GM12878 (cell line): Measurements from ENCODE around the gene TMUB1. TPM values are rescaled to one million over a fixed set of nuclear protein-coding genes. Genes with fewer than 3 reads are reported as not detected.

Experiments
- BHLHE40 ChIP-seq, 2 experiments: fragments of 450-650 bp in 1 of 2; IDR thresholded peaks; 2 replicates each; pipeline ENCODE4 v1.6.1; 2011 to 2017; ENCODE audit warnings: low read depth in 2 of 2, borderline replicate concordance in 1 of 2, improper control_type of control experiment in 1 of 2, low read length in 1 of 2, mild to moderate bottlenecking in 1 of 2
- GABPA ChIP-seq: IDR thresholded peaks from 2 replicates; pipeline ENCODE4 v1.6.1; 2014; ENCODE audit warnings: antibody characterized with exemption, low read depth, mild to moderate bottlenecking, inconsistent platforms
- JUNB ChIP-seq: IDR thresholded peaks from 2 replicates; pipeline ENCODE4 v1.6.1; 2016; ENCODE audit warnings: antibody characterized with exemption, mild to moderate bottlenecking
- RFX5 ChIP-seq: IDR thresholded peaks from 2 replicates; pipeline ENCODE4 v1.6.1; 2011; ENCODE audit warnings: low read depth, low read length, improper control_type of control experiment
- SPI1 ChIP-seq: IDR thresholded peaks from 2 replicates; pipeline ENCODE4 v1.6.1; 2011; ENCODE audit warnings: low read depth, mild to moderate bottlenecking, low read length, moderate library complexity, borderline replicate concordance; ENCODE audit not compliant: insufficient read depth
- SUPT20H ChIP-seq: IDR thresholded peaks from 2 replicates; pipeline ENCODE4 v1.6.1; 2011; ENCODE audit warnings: low read depth, mild to moderate bottlenecking, low read length, moderate library complexity, borderline replicate concordance; ENCODE audit not compliant: control insufficient read depth
- SUZ12 ChIP-seq: fragments of 200-600 bp; sonication (generic); IDR thresholded peaks from one replicate; pipeline ENCODE4 v1.6.1; 2018; ENCODE audit warnings: antibody characterized with exemption, mild to moderate bottlenecking; ENCODE audit not compliant: unreplicated experiment
- polyA plus RNA-seq, 11 experiments: library from polyadenylated mRNA; depleted of rRNA in 4 of 11; unstranded in 6 of 11; stranded (reverse) in 5 of 11; fragments of >200 nt; fragmentation: Nextera tagmentation in 4 of 11; fragmentation: Illumina TruSeq in 1 of 11; extraction: Ambion mirVana in 4 of 11; extraction: Trizol in 1 of 11; gene quantifications; 1 replicate in 1 of 11; 2 replicates in 10 of 11; pipeline versions ENCODE4 v1.2.1 to v1.2.3, GENCODE V29; 2011 to 2016; ENCODE audit warnings: inconsistent platforms in 2 of 11, missing spikeins in 2 of 11, low read depth in 1 of 11
- total RNA-seq, 4 experiments: library from RNA; depleted of rRNA in 3 of 4; stranded (reverse); fragments of >200 nt in 3 of 4; fragmentation: Illumina TruSeq in 1 of 4; extraction: Trizol in 1 of 4; gene quantifications; 2 replicates each; pipeline versions ENCODE4 v1.2.1 to v1.2.3, GENCODE V29; 2013 to 2021
- TF ChIP-seq, protein P1 (sequence below): IDR thresholded peaks from 2 replicates; pipeline ENCODE4 v1.6.1; 2012; ENCODE audit warnings: mild to moderate bottlenecking, low read depth, low read length
- TF ChIP-seq, protein P2 (sequence below): fragments of 450-650 bp; IDR thresholded peaks from 2 replicates; pipeline ENCODE4 v1.6.1; 2016; ENCODE audit warnings: mild to moderate bottlenecking
- TF ChIP-seq, protein P3 (sequence below): IDR thresholded peaks from 2 replicates; pipeline ENCODE4 v1.6.1; 2012; ENCODE audit warnings: improper control_type of control experiment, low read depth, low read length; ENCODE audit not compliant: insufficient replicate concordance
- TF ChIP-seq, protein P4 (sequence below): fragments of 450-650 bp; IDR thresholded peaks from 2 replicates; pipeline ENCODE4 v1.6.1; 2016; ENCODE audit warnings: mild to moderate bottlenecking
- TF ChIP-seq, protein P5 (sequence below): fragments of 450-650 bp; IDR thresholded peaks from 2 replicates; pipeline ENCODE4 v1.6.1; 2017; ENCODE audit warnings: borderline replicate concordance

The TMUB1 gene
- total and polyA plus RNA-seq, 10 of the 15 experiments (the other 5 are each of a cell fraction or from before 2014, with no cell fraction given) = 0.27 to 79.5 (median 41.3) TPM; not detected in 1

DNA sequence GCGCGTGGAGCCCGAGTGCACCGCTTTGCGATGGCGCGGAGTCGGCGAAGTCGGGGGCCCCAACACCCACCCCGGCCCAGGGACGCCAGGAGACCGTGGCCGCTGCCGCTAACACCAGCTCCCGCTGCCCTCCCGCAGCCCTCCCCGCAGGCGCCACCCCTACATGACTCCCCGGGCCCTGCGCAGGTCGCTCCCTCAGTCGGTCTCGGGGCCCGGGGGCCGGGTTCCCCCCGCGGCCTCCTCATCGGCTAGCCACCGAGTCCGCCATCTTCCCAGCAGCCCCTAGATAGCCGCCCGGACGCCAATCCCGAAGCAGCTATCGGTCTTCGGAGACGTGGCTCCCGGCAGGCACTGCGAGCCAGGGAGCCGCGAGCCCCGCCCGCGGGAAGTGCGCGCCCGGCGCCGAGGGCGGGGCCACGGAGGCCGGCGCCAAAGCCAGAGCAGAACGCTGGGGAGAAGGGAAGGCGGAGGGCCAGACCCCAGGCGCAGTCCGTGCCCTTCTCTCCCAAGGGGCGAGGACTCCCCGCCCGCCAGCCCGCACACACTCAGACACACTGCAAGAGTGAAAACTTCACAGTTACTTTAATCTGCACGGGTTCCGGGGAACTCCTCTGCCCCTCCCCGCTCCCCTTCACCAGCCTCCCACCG lies 2.6 kb downstream of the TMUB1 start, which contains the start of gene FASTK (continued):
- TF ChIP-seq, protein P1, sequence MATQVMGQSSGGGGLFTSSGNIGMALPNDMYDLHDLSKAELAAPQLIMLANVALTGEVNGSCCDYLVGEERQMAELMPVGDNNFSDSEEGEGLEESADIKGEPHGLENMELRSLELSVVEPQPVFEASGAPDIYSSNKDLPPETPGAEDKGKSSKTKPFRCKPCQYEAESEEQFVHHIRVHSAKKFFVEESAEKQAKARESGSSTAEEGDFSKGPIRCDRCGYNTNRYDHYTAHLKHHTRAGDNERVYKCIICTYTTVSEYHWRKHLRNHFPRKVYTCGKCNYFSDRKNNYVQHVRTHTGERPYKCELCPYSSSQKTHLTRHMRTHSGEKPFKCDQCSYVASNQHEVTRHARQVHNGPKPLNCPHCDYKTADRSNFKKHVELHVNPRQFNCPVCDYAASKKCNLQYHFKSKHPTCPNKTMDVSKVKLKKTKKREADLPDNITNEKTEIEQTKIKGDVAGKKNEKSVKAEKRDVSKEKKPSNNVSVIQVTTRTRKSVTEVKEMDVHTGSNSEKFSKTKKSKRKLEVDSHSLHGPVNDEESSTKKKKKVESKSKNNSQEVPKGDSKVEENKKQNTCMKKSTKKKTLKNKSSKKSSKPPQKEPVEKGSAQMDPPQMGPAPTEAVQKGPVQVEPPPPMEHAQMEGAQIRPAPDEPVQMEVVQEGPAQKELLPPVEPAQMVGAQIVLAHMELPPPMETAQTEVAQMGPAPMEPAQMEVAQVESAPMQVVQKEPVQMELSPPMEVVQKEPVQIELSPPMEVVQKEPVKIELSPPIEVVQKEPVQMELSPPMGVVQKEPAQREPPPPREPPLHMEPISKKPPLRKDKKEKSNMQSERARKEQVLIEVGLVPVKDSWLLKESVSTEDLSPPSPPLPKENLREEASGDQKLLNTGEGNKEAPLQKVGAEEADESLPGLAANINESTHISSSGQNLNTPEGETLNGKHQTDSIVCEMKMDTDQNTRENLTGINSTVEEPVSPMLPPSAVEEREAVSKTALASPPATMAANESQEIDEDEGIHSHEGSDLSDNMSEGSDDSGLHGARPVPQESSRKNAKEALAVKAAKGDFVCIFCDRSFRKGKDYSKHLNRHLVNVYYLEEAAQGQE = 0 out of 2 replicates have a peak, but pooled peaks have one; percentile 5
- TF ChIP-seq GABPA = no peak
- no peak for TF ChIP-seq SUZ12
- TF ChIP-seq, protein P2, sequence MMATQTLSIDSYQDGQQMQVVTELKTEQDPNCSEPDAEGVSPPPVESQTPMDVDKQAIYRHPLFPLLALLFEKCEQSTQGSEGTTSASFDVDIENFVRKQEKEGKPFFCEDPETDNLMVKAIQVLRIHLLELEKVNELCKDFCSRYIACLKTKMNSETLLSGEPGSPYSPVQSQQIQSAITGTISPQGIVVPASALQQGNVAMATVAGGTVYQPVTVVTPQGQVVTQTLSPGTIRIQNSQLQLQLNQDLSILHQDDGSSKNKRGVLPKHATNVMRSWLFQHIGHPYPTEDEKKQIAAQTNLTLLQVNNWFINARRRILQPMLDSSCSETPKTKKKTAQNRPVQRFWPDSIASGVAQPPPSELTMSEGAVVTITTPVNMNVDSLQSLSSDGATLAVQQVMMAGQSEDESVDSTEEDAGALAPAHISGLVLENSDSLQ = peak; percentile 45; the same call in 1 of the 2 replicates
- TF ChIP-seq SUPT20H = no peak
- TF ChIP-seq, protein P3, sequence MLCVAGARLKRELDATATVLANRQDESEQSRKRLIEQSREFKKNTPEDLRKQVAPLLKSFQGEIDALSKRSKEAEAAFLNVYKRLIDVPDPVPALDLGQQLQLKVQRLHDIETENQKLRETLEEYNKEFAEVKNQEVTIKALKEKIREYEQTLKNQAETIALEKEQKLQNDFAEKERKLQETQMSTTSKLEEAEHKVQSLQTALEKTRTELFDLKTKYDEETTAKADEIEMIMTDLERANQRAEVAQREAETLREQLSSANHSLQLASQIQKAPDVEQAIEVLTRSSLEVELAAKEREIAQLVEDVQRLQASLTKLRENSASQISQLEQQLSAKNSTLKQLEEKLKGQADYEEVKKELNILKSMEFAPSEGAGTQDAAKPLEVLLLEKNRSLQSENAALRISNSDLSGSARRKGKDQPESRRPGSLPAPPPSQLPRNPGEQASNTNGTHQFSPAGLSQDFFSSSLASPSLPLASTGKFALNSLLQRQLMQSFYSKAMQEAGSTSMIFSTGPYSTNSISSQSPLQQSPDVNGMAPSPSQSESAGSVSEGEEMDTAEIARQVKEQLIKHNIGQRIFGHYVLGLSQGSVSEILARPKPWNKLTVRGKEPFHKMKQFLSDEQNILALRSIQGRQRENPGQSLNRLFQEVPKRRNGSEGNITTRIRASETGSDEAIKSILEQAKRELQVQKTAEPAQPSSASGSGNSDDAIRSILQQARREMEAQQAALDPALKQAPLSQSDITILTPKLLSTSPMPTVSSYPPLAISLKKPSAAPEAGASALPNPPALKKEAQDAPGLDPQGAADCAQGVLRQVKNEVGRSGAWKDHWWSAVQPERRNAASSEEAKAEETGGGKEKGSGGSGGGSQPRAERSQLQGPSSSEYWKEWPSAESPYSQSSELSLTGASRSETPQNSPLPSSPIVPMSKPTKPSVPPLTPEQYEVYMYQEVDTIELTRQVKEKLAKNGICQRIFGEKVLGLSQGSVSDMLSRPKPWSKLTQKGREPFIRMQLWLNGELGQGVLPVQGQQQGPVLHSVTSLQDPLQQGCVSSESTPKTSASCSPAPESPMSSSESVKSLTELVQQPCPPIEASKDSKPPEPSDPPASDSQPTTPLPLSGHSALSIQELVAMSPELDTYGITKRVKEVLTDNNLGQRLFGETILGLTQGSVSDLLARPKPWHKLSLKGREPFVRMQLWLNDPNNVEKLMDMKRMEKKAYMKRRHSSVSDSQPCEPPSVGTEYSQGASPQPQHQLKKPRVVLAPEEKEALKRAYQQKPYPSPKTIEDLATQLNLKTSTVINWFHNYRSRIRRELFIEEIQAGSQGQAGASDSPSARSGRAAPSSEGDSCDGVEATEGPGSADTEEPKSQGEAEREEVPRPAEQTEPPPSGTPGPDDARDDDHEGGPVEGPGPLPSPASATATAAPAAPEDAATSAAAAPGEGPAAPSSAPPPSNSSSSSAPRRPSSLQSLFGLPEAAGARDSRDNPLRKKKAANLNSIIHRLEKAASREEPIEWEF = no peak
- peak; percentile 10 to 46; a peak in 2 of 4 replicates for TF ChIP-seq BHLHE40 (IDR thresholded peaks at IDR 0.05; ENCODE audit: borderline replicate concordance in 1 of 2, low read depth in 2 of 2, low read length in 1 of 2)
- TF ChIP-seq, protein P4, sequence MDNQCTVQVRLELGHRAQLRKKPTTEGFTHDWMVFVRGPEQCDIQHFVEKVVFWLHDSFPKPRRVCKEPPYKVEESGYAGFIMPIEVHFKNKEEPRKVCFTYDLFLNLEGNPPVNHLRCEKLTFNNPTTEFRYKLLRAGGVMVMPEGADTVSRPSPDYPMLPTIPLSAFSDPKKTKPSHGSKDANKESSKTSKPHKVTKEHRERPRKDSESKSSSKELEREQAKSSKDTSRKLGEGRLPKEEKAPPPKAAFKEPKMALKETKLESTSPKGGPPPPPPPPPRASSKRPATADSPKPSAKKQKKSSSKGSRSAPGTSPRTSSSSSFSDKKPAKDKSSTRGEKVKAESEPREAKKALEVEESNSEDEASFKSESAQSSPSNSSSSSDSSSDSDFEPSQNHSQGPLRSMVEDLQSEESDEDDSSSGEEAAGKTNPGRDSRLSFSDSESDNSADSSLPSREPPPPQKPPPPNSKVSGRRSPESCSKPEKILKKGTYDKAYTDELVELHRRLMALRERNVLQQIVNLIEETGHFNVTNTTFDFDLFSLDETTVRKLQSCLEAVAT = no peak
- peak; percentile 22; the same call in 1 of the 2 replicates for TF ChIP-seq SPI1
- no peak for TF ChIP-seq JUNB
- no peak for TF ChIP-seq RFX5
- TF ChIP-seq, protein P5, sequence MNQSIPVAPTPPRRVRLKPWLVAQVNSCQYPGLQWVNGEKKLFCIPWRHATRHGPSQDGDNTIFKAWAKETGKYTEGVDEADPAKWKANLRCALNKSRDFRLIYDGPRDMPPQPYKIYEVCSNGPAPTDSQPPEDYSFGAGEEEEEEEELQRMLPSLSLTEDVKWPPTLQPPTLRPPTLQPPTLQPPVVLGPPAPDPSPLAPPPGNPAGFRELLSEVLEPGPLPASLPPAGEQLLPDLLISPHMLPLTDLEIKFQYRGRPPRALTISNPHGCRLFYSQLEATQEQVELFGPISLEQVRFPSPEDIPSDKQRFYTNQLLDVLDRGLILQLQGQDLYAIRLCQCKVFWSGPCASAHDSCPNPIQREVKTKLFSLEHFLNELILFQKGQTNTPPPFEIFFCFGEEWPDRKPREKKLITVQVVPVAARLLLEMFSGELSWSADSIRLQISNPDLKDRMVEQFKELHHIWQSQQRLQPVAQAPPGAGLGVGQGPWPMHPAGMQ = no peak
